K562 (cell line): ENCODE measurements around the gene NUTM1. TPM values are rescaled to one million over a fixed set of nuclear protein-coding genes. Genes with fewer than 3 reads are reported as not detected.
A peak's percentile ranks its signal among the peaks of the same experiment; 100 is the strongest.

ENCODE experiments used
- ARID4B ChIP-seq: sonication (generic); formaldehyde crosslinking; IDR thresholded peaks from 2 replicates; pipeline ENCODE4 v1.8.0; 2022; ENCODE audit warnings: mild to moderate bottlenecking, missing genetic modification reagents
- ATF1 ChIP-seq, 2 experiments: fragments of 450-650 bp in 1 of 2; IDR thresholded peaks; 2 replicates each; pipeline ENCODE4 v1.6.1; 2016; ENCODE audit warnings: missing compliant biosample characterization in 1 of 2, missing genetic modification characterization in 1 of 2
- GTF2F1 ChIP-seq: IDR thresholded peaks from 2 replicates; pipeline ENCODE4 v1.6.1; 2011; ENCODE audit warnings: low read depth, low read length, improper control_type of control experiment
- HMGXB4 ChIP-seq: sonication (generic); formaldehyde crosslinking; IDR thresholded peaks from 2 replicates; pipeline ENCODE4 v1.8.1; 2023; ENCODE audit warnings: mild to moderate bottlenecking, missing genetic modification reagents
- PKNOX1 ChIP-seq: fragments of 450-650 bp; IDR thresholded peaks from 2 replicates; pipeline ENCODE4 v1.6.1; 2016
- REST ChIP-seq, 2 experiments: fragments of 450-650 bp; formaldehyde crosslinking in 1 of 2; IDR thresholded peaks; 2 replicates each; pipeline versions ENCODE4 v1.4.0 to v1.6.1; 2014 to 2020; ENCODE audit warnings: mild to moderate bottlenecking in 2 of 2, borderline replicate concordance in 1 of 2, low read depth in 1 of 2
- ZNF395 ChIP-seq: fragments of 200-800 bp; sonication (Bioruptor generic); IDR thresholded peaks from 2 replicates; pipeline ENCODE4 v1.6.1; 2017; ENCODE audit warnings: missing genetic modification characterization, missing compliant biosample characterization
- polyA plus RNA-seq, 8 experiments: library from polyadenylated mRNA; depleted of rRNA in 4 of 8; stranded (reverse) in 5 of 8; unstranded in 3 of 8; fragments of >200 nt; fragmentation: Nextera tagmentation in 2 of 8; fragmentation: Illumina TruSeq in 1 of 8; extraction: Ambion mirVana in 2 of 8; extraction: Trizol in 1 of 8; gene quantifications; 2 replicates each; pipeline versions ENCODE4 v1.2.1 to v1.2.3, GENCODE V29; 2011 to 2014; ENCODE audit warnings: inconsistent platforms in 1 of 8, missing spikeins in 1 of 8
- total RNA-seq, 7 experiments: library from RNA; depleted of rRNA in 6 of 7; stranded (reverse); fragments of >200 nt in 6 of 7; fragmentation: Illumina TruSeq in 2 of 7; extraction: Trizol in 2 of 7; gene quantifications; 2 replicates each; pipeline versions ENCODE4 v1.2.1 to v1.2.3, GENCODE V29; 2011 to 2021; ENCODE audit warnings: low replicate concordance in 1 of 7

NUTM1 gene
- total and polyA plus RNA-seq, 9 of the 15 experiments (the other 6 are each of a cell fraction or from before 2014, with no cell fraction given), result 0.01 to 0.05 (median 0.04) TPM; not detected in 4

- peak; percentile 60 for TF ChIP-seq REST (IDR thresholded peaks at IDR 0.05; ENCODE audit: borderline replicate concordance)
- TF ChIP-seq REST (CRISPR knock-in tag; IDR thresholded peaks at IDR 0.05; ENCODE audit: low read depth), result no peak
- TF ChIP-seq ARID4B (CRISPR knock-in tag), result no peak
- TF ChIP-seq ATF1 (CRISPR knock-in tag; IDR thresholded peaks at IDR 0.05), result no peak
- TF ChIP-seq ATF1 (tag; IDR thresholded peaks at IDR 0.05), result no peak
- peak; percentile 48 for TF ChIP-seq PKNOX1
- TF ChIP-seq HMGXB4, result no peak
- no peak for TF ChIP-seq ZNF395 (CRISPR knock-in tag)
- TF ChIP-seq GTF2F1, result no peak
Measured at GRCh38 chr15:34318277-34319079, 24.6 kb upstream of the NUTM1 start (continued).
